ENCODE measurements around the gene COA7.
A peak's percentile ranks its signal among the peaks of the same experiment; 100 is the strongest.
"Not testable (repeated sequence)": the region's sequence is repeated elsewhere in the genome, so short reads cannot be mapped to it uniquely, and the experiment has no call there.

COA7 gene

GRCh38 chr1:52697795-52698674 lies at the start of gene COA7:
Gene COA7, minus strand, starts transcription at chr1:52698347. Its CDS starts 21 bp downstream, at chr1:52698326.
- DNase-seq (ENCODE audit: low read depth in 2 of 2), result peak; percentile 48 to 73

- no peak for DNase-seq (ENCODE audit: low read depth in 2 of 2)
Measured at GRCh38 chr1:52747450-52747849, 49.3 kb upstream of the COA7 start.

GRCh38 chr1:52746189-52746588 lies 48.0 kb upstream of the COA7 start:
- DNase-seq (ENCODE audit: low read depth in 2 of 2), result no peak

GRCh38 chr1:52741259-52741658 lies 43.1 kb upstream of the COA7 start:
- no peak for DNase-seq (ENCODE audit: low read depth in 2 of 2)

GRCh38 chr1:52739699-52740467 lies 41.7 kb upstream of the COA7 start:
- no peak for DNase-seq (ENCODE audit: low read depth in 2 of 2)

- DNase-seq (ENCODE audit: low read depth in 2 of 2), result no peak
Measured at GRCh38 chr1:52738893-52739292, 40.7 kb upstream of the COA7 start.

- no peak for DNase-seq (ENCODE audit: low read depth in 2 of 2)
Measured at GRCh38 chr1:52738148-52738547, 40.0 kb upstream of the COA7 start.

- not testable (repeated sequence) for DNase-seq (ENCODE audit: low read depth in 2 of 2)
Measured at GRCh38 chr1:52735371-52735770, 37.2 kb upstream of the COA7 start.

GRCh38 chr1:52733368-52733767 lies 35.2 kb upstream of the COA7 start:
- no peak for DNase-seq (ENCODE audit: low read depth in 2 of 2)

GRCh38 chr1:52727956-52728656 lies 30.0 kb upstream of the COA7 start:
- no peak for DNase-seq (ENCODE audit: low read depth in 2 of 2)

- DNase-seq (ENCODE audit: low read depth in 2 of 2), result no peak
Measured at GRCh38 chr1:52727114-52727586, 29.0 kb upstream of the COA7 start.

GRCh38 chr1:52726265-52727113 lies 28.3 kb upstream of the COA7 start, which contains the start of gene ZYG11B:
Gene ZYG11B, plus strand, starts transcription at chr1:52726453. Its CDS starts 201 bp downstream, at chr1:52726654.
- peak; percentile 77 to 84 for DNase-seq (ENCODE audit: low read depth in 2 of 2)

- no peak for DNase-seq (ENCODE audit: low read depth in 2 of 2)
Measured at GRCh38 chr1:52725903-52726264, 27.7 kb upstream of the COA7 start.

- DNase-seq (ENCODE audit: low read depth in 2 of 2), result no peak
Measured at GRCh38 chr1:52723260-52723659, 25.1 kb upstream of the COA7 start.

GRCh38 chr1:52715296-52715695 lies 17.1 kb upstream of the COA7 start:
- DNase-seq (ENCODE audit: low read depth in 2 of 2), result not testable (repeated sequence)

GRCh38 chr1:52713590-52713989 lies 15.4 kb upstream of the COA7 start:
- no peak for DNase-seq (ENCODE audit: low read depth in 2 of 2)

- DNase-seq (ENCODE audit: low read depth in 2 of 2), result no peak
Measured at GRCh38 chr1:52709016-52709415, 10.9 kb upstream of the COA7 start.

- DNase-seq (ENCODE audit: low read depth in 2 of 2), result no peak
Measured at GRCh38 chr1:52707927-52708655, 9.9 kb upstream of the COA7 start.

- no peak for DNase-seq (ENCODE audit: low read depth in 2 of 2)
Measured at GRCh38 chr1:52706941-52707926, 9.1 kb upstream of the COA7 start.
